Head of caudate nucleus (tissue), 42 donors: ENCODE results near the gene XIAP.
A peak's percentile ranks its signal among the peaks of the same experiment; 100 is the strongest.
"Not testable (repeated sequence)": the region's sequence is repeated elsewhere in the genome, so short reads cannot be mapped to it uniquely, and the experiment has no call there.

Source experiments
- DNase-seq, 42 donors: peaks; one replicate each; pipeline versions ENCODE4 v3.0.0 to v3.0.0-alpha.2; 2020 to 2021; ENCODE audit warnings: mixed read lengths in 7 of 42
- intact Hi-C: fragments of 100-400 bp; cut with DNase I; formaldehyde crosslinking; loops from one replicate; pipeline ENCODE4 v1.15.0; 2022

XIAP gene

DNA sequence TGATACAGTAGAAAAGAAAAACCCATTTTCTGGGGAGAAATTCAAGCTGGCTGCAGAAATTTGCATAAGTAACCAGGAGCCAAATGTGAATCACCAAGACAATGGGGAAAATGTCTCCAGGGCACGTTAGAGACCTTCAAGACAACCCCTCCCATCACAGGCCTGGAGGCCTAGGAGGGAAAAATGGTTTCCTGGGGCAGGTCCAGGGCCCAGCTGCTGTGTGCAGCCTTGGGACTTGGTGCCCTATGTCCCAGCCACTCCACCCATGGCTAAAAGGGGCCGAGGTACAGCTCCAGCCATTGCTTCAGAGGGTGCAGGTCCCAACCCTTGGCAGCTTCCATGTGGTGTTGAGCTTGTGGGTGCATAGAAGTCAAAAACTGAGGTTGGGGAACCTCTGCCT is 72.2 kb downstream of the XIAP start:
- intact Hi-C loops, DNase-seq: not testable (repeated sequence)

DNA sequence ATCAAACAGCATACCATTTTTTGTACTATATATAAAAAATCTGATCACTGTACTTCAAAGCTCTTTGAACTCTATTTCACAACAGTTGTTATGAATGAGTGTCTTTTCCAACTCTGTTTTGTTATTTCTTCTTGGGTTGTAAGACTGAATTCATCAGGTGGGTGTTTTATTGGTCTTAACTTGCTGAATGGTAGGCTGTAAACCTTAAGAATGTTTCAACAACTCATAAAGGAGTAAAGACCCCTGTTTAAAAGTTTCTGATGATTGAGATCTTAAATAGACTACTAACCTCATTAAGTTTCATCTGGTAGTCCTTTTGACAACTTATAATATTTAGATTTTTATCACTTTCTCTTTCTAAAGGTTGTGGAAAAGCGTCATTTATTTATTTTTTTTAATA is 83.2 kb downstream of the XIAP start:
- intact Hi-C loops, result no loop called here

DNA sequence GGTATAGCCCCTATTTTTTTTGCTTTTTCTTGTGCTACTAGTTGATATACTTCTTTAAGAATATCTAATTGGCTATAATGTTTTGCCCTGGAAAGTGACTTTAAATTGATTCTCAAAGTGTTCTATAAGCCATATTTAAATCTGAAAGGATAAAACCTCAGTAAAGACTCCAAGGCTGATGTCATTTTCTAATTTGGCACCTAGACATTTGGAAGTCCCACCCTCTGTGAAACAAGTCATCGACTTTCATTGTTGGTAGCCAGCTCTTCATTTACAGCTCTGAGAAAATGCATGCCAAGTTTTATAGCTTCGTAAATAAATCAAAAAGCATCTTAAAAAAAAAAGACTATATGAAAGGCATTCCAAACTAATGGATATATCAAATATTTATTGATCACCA is 83.6 kb downstream of the XIAP start:
- no peak for DNase-seq
- intact Hi-C loops, result no loop called here

More for the DNA sequence above, 83.2 kb downstream of the XIAP start:
- DNase-seq, result no peak

DNA sequence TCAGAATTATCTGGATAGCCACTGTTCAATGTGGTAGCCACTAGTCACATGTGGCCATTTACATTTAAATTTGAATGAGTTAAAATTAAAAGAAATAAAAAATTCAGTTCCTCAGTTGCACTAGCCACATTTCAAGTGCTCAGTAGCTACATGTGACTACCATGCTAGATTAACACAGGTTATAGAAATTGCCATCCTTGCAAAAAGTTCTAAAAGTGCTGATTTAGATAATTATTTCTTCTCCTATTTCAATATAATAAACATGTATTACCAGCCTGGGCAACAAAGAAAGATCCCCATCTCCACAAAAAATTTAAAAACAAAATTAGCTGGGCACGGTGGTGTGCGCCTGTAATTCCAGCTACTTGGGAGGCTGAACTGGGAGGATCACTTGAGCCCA is 90.0 kb downstream of the XIAP start:
- no peak for DNase-seq
- intact Hi-C loops, result no loop called here

DNA sequence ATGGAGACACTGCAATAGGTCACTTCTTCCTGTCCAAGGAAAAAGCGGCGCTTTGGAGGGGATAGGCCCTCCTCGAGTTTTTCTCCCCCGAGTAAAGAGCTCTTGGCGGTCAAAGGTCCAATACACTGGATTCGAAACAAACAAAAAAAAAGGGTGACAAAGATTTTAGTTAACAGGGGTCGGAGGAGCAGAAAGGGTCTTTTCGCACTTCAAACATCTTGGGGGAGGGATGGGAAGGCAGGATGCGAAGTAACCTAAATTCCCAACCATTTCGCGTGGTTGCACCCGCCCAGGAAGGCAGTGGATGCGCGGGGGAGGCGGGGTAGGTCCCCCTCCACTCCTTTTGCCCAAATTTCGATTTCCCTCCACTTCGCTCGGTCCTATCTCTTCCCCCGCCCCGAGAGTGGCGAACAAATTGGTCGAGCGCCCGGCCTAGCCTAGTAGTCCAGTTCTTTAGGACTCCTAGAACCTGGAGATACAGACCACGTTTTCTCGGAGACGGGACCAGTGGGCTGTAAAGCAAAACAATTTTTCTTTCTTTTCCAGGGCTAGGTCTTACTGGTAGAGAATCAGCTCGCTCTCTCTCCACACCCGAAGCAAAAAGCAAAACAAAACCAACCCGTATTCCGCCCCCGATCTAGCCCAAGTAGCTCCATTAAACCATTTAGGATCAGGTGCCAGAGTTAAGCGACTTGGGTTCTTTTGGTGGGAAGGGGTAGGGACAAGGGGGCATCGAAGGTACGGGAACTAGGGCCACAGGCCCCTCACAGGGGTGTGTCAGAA is 99.6 kb downstream of the XIAP start:
- DNase-seq, result peak in 39 of 42 donors; percentile 10 to 67 (median 38)
- intact Hi-C loops, result loop anchor here (10.0 kb wide), 1 partner anchor 105 kb away; no protein-coding TSS in a partner anchor

DNA sequence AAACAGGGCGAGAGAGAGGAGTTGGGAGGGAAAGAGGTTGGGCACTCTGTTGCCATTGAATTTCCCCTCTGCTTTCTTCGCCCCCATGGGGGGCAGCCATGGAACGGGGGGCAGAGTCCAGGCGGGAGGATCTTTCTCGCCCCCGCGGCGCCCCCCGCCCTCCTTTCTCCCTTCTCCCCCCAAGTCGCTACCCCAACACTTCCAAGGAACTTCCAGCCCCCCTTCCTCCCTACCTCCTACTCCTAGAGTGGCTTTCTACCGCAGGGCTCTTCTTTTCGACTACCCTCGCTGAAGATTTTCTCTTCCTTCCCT is 101.1 kb downstream of the XIAP start:
- DNase-seq, result peak in 2 of 42 donors; percentile 4 to 11
- intact Hi-C loops, result loop anchor here (10.0 kb wide), 1 partner anchor 106 kb away; no protein-coding TSS in a partner anchor

DNA sequence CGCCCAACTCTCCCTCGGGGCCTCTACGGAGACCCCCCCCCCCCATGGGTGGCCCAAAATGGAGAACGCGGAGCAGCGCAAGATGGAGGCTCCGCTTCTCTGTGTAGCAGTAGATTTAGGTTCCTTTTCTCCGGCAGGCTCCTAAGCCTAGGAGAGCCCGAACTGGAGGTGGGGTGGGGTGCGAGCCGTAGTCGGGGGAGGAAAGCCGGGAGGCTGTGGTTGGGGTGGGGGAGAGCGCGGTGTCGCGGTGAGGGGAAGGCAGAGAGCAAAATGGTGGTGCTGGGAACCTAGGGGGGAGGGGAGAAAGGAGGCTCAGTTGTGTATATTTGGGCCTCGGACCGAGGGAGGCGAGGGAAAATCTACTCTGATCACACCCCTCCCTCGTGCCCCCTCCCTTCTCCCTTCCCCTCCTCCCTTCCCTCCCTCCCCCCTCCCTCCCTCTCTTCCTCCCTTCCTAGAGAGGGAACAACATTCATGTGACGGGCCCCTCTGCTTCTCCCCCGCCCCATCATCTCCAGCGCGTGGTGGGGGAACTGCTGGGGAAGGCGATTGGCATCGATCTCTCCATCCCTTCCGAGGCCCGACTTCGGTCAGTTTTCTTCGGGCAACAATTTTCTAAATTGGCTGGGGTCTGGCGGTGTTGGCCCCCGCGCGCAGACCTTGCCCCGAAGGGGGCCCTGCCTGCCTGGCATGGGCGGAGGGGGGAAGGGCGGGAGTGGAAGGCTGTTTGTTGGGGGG is 101.6 kb downstream of the XIAP start, which contains the start of gene STAG2:
TSS of gene STAG2 (plus strand) at position 439 of the 738 bp plus-strand sequence. CDS start 60,922 bp downstream, outside the sequence.
- intact Hi-C loops, result loop anchor here (10.0 kb wide), 1 partner anchor 107 kb away; no protein-coding TSS in a partner anchor
- peak; percentile 51 to 89 (median 77) for DNase-seq

DNA sequence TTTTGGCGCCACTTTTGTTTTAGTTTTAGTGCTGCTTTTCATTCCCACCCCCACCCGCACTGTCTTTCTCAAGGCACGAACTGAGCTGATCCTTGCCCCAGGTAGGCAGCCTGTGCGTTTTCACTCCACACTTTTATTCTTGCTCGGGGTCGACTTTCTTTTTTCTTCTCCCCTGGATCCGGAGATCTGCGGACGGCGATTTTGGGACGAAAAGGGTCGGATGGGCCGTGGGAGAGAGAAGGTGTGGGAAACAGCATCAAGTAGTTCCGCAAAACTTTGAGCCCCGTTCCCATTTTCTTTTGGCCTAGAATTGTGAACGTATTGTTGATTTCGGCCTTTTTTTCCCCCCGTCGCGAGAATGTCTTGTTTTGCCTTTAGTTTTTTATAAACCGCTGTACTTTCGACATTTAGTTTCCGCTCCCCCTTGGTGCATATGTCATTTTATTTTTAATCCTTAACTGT is 102.2 kb downstream of the XIAP start:
- intact Hi-C loops, result loop anchor here (10.0 kb wide), 1 partner anchor 107 kb away; no protein-coding TSS in a partner anchor

DNA sequence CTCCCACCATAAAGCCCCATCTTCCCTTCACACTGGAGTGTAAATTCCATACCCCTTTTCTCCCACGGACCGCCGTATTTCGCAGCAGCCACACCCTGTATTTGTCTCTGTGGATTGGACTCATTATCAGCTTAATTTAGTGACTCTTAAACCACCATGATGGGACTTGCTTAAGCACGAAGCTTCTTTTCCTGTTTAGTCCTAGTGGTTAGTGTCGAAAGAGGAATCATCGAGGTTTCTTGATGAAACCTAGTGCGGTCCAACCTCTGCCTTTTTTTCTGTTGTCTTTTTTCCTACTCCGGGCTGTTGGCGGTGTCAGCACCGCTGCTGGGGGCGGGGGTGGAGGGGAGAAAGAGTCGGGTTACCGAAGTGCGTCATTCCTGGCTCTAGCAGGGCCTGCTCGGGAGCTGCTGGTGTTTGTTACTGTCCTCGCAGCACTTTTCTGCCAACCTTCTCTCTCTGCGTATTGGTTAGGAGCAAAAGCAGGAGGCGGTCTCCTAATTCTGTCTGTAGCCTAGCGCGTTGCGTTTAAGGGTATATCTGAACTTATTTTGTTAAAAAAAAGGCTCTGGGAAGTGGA is 103.0 kb downstream of the XIAP start:
- peak; percentile 58 to 92 (median 82) for DNase-seq
- intact Hi-C loops, result loop anchor here (10.0 kb wide), 1 partner anchor 108 kb away; no protein-coding TSS in a partner anchor

More for the DNA sequence above, 102.2 kb downstream of the XIAP start:
- peak in 4 of 42 donors; percentile 16 to 46 (median 28) for DNase-seq
